GM18511 (cell line): ENCODE results near the gene RASGEF1C.

Experiments
- ATAC-seq: cut with Tn5 transposase; IDR thresholded peaks from one replicate; pipeline ENCODE4 v1.9.1; 2021; ENCODE audit warnings: mild to moderate bottlenecking, moderate library complexity; ENCODE audit not compliant: unreplicated experiment

Gene RASGEF1C

GRCh38 chr5:180068519-180069090 is 140.4 kb downstream of the RASGEF1C start:
- no peak for ATAC-seq

- ATAC-seq: no peak
These were observed 141.0 kb downstream of the RASGEF1C start for GRCh38 chr5:180067986-180068385.

- no peak for ATAC-seq
These were observed 148.8 kb downstream of the RASGEF1C start for GRCh38 chr5:180060192-180060591.

GRCh38 chr5:180059326-180059725 is 149.7 kb downstream of the RASGEF1C start:
- no peak for ATAC-seq

- no peak for ATAC-seq
These were observed 152.9 kb downstream of the RASGEF1C start for GRCh38 chr5:180056153-180056552.

- no peak for ATAC-seq
These were observed 154.8 kb downstream of the RASGEF1C start for GRCh38 chr5:180054226-180054625.

- ATAC-seq: no peak
These were observed 155.9 kb downstream of the RASGEF1C start for GRCh38 chr5:180053061-180053602.

GRCh38 chr5:180052211-180052818 is 156.7 kb downstream of the RASGEF1C start:
- no peak for ATAC-seq
